GM23338 (cell line): Measurements from ENCODE around the gene DST. TPM values are rescaled to one million over a fixed set of nuclear protein-coding genes. Genes with fewer than 3 reads are reported as not detected.

Experiments
- ATAC-seq: fragments of 200-7000 bp; cut with Tn5 transposase; 3 replicates; pipeline ENCODE4 v1.9.1; 2020
- DNase-seq: peaks from one replicate; pipeline ENCODE4 v3.0.0-alpha.2; 2015; ENCODE audit warnings: low spot score
- H2AFZ ChIP-seq: fragments of 200-600 bp; sonication (generic); 2 replicates; pipeline ENCODE4 v1.8.0; 2016; ENCODE audit warnings: antibody characterized with exemption, mild to moderate bottlenecking, moderate library complexity
- H3F3A ChIP-seq: fragments of 200-600 bp; sonication (generic); replicated peaks from 2 replicates; pipeline ENCODE4 v1.8.0; 2017; ENCODE audit warnings: antibody characterized with exemption, mixed run types, low read depth
- H3K27ac ChIP-seq: fragments of 200-600 bp; sonication (generic); 2 replicates; pipeline ENCODE4 v1.6.1; 2016; ENCODE audit warnings: low read depth
- H3K27me3 ChIP-seq: fragments of 200-600 bp; sonication (generic); 2 replicates; pipeline ENCODE4 v1.8.0; 2016; ENCODE audit warnings: mild to moderate bottlenecking, mixed run types, moderate library complexity; ENCODE audit not compliant: insufficient read depth
- H3K36me3 ChIP-seq: fragments of 200-600 bp; sonication (generic); 2 replicates; pipeline ENCODE4 v1.8.0; 2016; ENCODE audit warnings: mild to moderate bottlenecking; ENCODE audit not compliant: insufficient read depth
- H3K4me1 ChIP-seq: fragments of 200-600 bp; sonication (generic); 2 replicates; pipeline ENCODE4 v1.8.0; 2016; ENCODE audit warnings: mild to moderate bottlenecking, moderate library complexity; ENCODE audit not compliant: insufficient read depth
- H3K4me2 ChIP-seq: fragments of 200-600 bp; sonication (generic); 2 replicates; pipeline ENCODE4 v1.7.1; 2017; ENCODE audit warnings: mixed run types
- H3K4me3 ChIP-seq: fragments of 200-600 bp; sonication (generic); 2 replicates; pipeline ENCODE4 v1.6.1; 2016; ENCODE audit warnings: mixed run types
- H3K79me2 ChIP-seq: fragments of 200-600 bp; sonication (generic); replicated peaks from 2 replicates; pipeline ENCODE4 v1.8.0; 2017; ENCODE audit warnings: mild to moderate bottlenecking; ENCODE audit not compliant: insufficient read depth
- H3K9me2 ChIP-seq: fragments of 200-600 bp; sonication (generic); 2 replicates; pipeline ENCODE4 v1.8.0; 2017; ENCODE audit not compliant: insufficient read depth
- H4K20me1 ChIP-seq: fragments of 200-600 bp; sonication (generic); replicated peaks from 2 replicates; pipeline ENCODE4 v1.8.0; 2017; ENCODE audit warnings: mild to moderate bottlenecking; ENCODE audit not compliant: insufficient read depth
- H3K27ac Mint-ChIP-seq: 2 replicates; pipeline ENCODE4 v1.8.0; 2020; ENCODE audit warnings: inconsistent platforms, mild to moderate bottlenecking, moderate library complexity, mixed read lengths
- H3K27me3 Mint-ChIP-seq: 3 replicates; pipeline ENCODE4 v1.8.0; 2022; ENCODE audit warnings: low read depth, mild to moderate bottlenecking, moderate library complexity, mixed read lengths, inconsistent platforms; ENCODE audit not compliant: insufficient read depth, poor library complexity
- H3K36me3 Mint-ChIP-seq: 3 replicates; pipeline ENCODE4 v1.8.0; 2021; ENCODE audit warnings: low read depth, mild to moderate bottlenecking, inconsistent platforms, moderate library complexity, mixed read lengths
- H3K4me1 Mint-ChIP-seq: 3 replicates; pipeline ENCODE4 v1.8.0; 2020; ENCODE audit warnings: mild to moderate bottlenecking, inconsistent platforms, mixed read lengths
- H3K4me3 Mint-ChIP-seq: 3 replicates; pipeline ENCODE4 v1.8.0; 2021; ENCODE audit warnings: moderate library complexity, mild to moderate bottlenecking, inconsistent platforms, mixed read lengths
- H3K9me3 Mint-ChIP-seq: 3 replicates; pipeline ENCODE4 v1.8.0; 2020; ENCODE audit warnings: moderate library complexity, mild to moderate bottlenecking, inconsistent platforms, mixed read lengths
- CREB1 ChIP-seq: fragments of 250-450 bp; sonication (Bioruptor Pico); IDR thresholded peaks from 2 replicates; pipeline ENCODE4 v1.5.0; 2020; ENCODE audit warnings: low read depth, mild to moderate bottlenecking, moderate library complexity
- CTCF ChIP-seq, 2 experiments: fragments of 200-600 bp in 1 of 2; sonication (generic) in 1 of 2; conservative IDR thresholded peaks; 2 replicates each; pipeline versions ENCODE4 v1.5.1 to v1.6.1; 2016 to 2017; ENCODE audit warnings: antibody characterized with exemption in 2 of 2, low read depth in 2 of 2, mild to moderate bottlenecking in 2 of 2, moderate library complexity in 1 of 2
- ETS1 ChIP-seq: IDR thresholded peaks from 2 replicates; pipeline ENCODE4 v1.6.1; 2016; ENCODE audit warnings: antibody characterized with exemption
- EZH2 ChIP-seq: fragments of 200-600 bp; sonication (generic); IDR thresholded peaks from one replicate; pipeline ENCODE4 v1.8.0; 2017; ENCODE audit warnings: antibody characterized with exemption, mild to moderate bottlenecking, low read depth; ENCODE audit not compliant: unreplicated experiment
- EZH2phosphoT487 ChIP-seq: fragments of 200-600 bp; sonication (generic); IDR thresholded peaks from one replicate; pipeline ENCODE4 v1.8.1; 2018; ENCODE audit warnings: antibody characterized with exemption; ENCODE audit not compliant: unreplicated experiment
- JUNB ChIP-seq: IDR thresholded peaks from one replicate; pipeline ENCODE4 v1.6.1; 2016; ENCODE audit warnings: antibody characterized with exemption; ENCODE audit not compliant: unreplicated experiment
- NANOG ChIP-seq: IDR thresholded peaks from 2 replicates; pipeline ENCODE4 v1.6.1; 2016; ENCODE audit warnings: antibody characterized with exemption, borderline replicate concordance
- POLR2AphosphoS5 ChIP-seq: IDR thresholded peaks from 2 replicates; pipeline ENCODE4 v1.6.1; 2016; ENCODE audit warnings: antibody characterized with exemption, low read depth
- REST ChIP-seq: IDR thresholded peaks from one replicate; pipeline ENCODE4 v1.6.1; 2018; ENCODE audit warnings: antibody characterized with exemption; ENCODE audit not compliant: unreplicated experiment
- STAT1 ChIP-seq: IDR thresholded peaks from one replicate; pipeline ENCODE4 v1.6.1; 2016; ENCODE audit warnings: antibody characterized with exemption; ENCODE audit not compliant: unreplicated experiment
- ZNF114 ChIP-seq: fragments of 250-450 bp; sonication (Bioruptor Pico); IDR thresholded peaks from 2 replicates; pipeline ENCODE4 v1.5.0; 2020; ENCODE audit warnings: mild to moderate bottlenecking, moderate library complexity
- ZNF331 ChIP-seq: fragments of 250-450 bp; sonication (Bioruptor Pico); IDR thresholded peaks from 2 replicates; pipeline ENCODE4 v1.5.0; 2020; ENCODE audit warnings: low read depth, mild to moderate bottlenecking, moderate library complexity
- ZNF462 ChIP-seq: fragments of 250-450 bp; sonication (Bioruptor Pico); IDR thresholded peaks from 2 replicates; pipeline ENCODE4 v1.5.0; 2020; ENCODE audit warnings: mild to moderate bottlenecking, moderate library complexity
- polyA plus RNA-seq: library from polyadenylated mRNA; unstranded; fragments of >200 nt; fragmentation: Nextera tagmentation; extraction: Ambion mirVana; gene quantifications from 2 replicates; pipeline ENCODE4 v1.2.1, GENCODE V29; 2016
- total RNA-seq: library from RNA; depleted of rRNA; stranded (reverse); fragments of >200 nt; shearing (Covaris generic); gene quantifications from 2 replicates; pipeline ENCODE4 v1.2.3, GENCODE V29; 2014

DST gene
- total and polyA plus RNA-seq, 2 experiments from 2014 or later, result 88.7 to 188 TPM

- TF ChIP-seq NANOG, result no peak
- no peak for TF ChIP-seq EZH2phosphoT487
- no peak for TF ChIP-seq ZNF331
- no peak for TF ChIP-seq POLR2AphosphoS5
Observed at GRCh38 chr6:56687551-56687950, 44.9 kb upstream of the DST start (continued).

- Mint-ChIP-seq H3K4me3 (no peak overlapping the region), H3K27ac (no peak overlapping the region), H3K9me3 (no peaks in the 10 kb centered on the region), H3K4me1 (peaks cover 30% of the 10 kb centered on the region), H3K36me3 (no peaks in the 10 kb centered on the region), H3K27me3 (no peaks in the 10 kb centered on the region)
- DNase-seq (no peak), ATAC-seq (no peak)
- no peaks in the 10 kb centered on the region for H3K27me3 ChIP-seq
- no peaks in the 10 kb centered on the region for H3F3A ChIP-seq
- H3K4me2 ChIP-seq, result no peak overlapping the region
- H3K4me3 ChIP-seq, result no peak overlapping the region
- H4K20me1 ChIP-seq, result peaks cover 3% of the 10 kb centered on the region
- peaks cover 17% of the 10 kb centered on the region; the same call in 1 of the 2 replicates for H3K4me1 ChIP-seq
- no peak overlapping the region for H2AFZ ChIP-seq
- H3K36me3 ChIP-seq, result no peaks in the 10 kb centered on the region; the same call in 1 of the 2 replicates
- H3K79me2 ChIP-seq, result peaks cover 41% of the 10 kb centered on the region
- TF ChIP-seq CTCF (conservative IDR thresholded peaks at IDR 0.05; ENCODE audit: low read depth in 2 of 2) (no peak), ZNF462 (CRISPR knock-in tag) (no peak), ZNF331 (no peak), JUNB (no peak), NANOG (no peak), REST (no peak), EZH2phosphoT487 (no peak), STAT1 (no peak), CREB1 (CRISPR knock-in tag) (no peak), ZNF114 (no peak), ETS1 (no peak), POLR2AphosphoS5 (no peak), EZH2 (no peak)
- no peak overlapping the region for H3K27ac ChIP-seq
- H3K9me2 ChIP-seq, result no peaks in the 10 kb centered on the region
Observed at GRCh38 chr6:56686429-56686828, 43.7 kb upstream of the DST start.
